A673 (cell line): ENCODE data around the gene PDPR.
"Not testable (repeated sequence)": the region's sequence is repeated elsewhere in the genome, so short reads cannot be mapped to it uniquely, and the experiment has no call there.

Source experiments
- CTCF ChIP-seq: fragments of 300-800, 200-600 bp; sonication (generic); conservative IDR thresholded peaks from 2 replicates; pipeline ENCODE4 v1.5.1; 2017; ENCODE audit warnings: low read depth, mild to moderate bottlenecking, antibody characterized with exemption, low read length, moderate library complexity, mixed read lengths
- EZH2 ChIP-seq: fragments of 200-600 bp; sonication (generic); IDR thresholded peaks from 2 replicates; pipeline ENCODE4 v1.6.1; 2017; ENCODE audit warnings: borderline replicate concordance, low read depth, mild to moderate bottlenecking, mixed read lengths, antibody characterized with exemption, low read length; ENCODE audit not compliant: poor library complexity, severe bottlenecking

- TF ChIP-seq CTCF, EZH2: not testable (repeated sequence)
These were observed 85.9 kb downstream of the PDPR start for GRCh38 chr16:70200063-70200462.
